WTC11 (cell line): ENCODE data around the gene LDHB. TPM values are rescaled to one million over a fixed set of nuclear protein-coding genes. Genes with fewer than 3 reads are reported as not detected.

Experiments used
- ATAC-seq: fragments of 200-7000 bp; cut with Tn5 transposase; 2 replicates; pipeline ENCODE4 v1.10.0; 2021; ENCODE audit warnings: mild to moderate bottlenecking, moderate library complexity
- CTCF ChIA-PET: fragments of 300-600 bp; sonication (Branson Sonifier 250); formaldehyde crosslinking; loops from one replicate; lab custom pipeline; 2021; ENCODE audit warnings: antibody characterized with exemption; lab: Charles Lee
- POLR2A ChIA-PET: fragments of 350-600 bp; sonication (Branson Sonifier 250); formaldehyde crosslinking; loops from one replicate; lab custom pipeline; 2021; ENCODE audit warnings: antibody characterized with exemption; lab: Charles Lee
- DNase-seq: peaks from one replicate; pipeline ENCODE4 v3.0.0; 2021; ENCODE audit warnings: low spot score
- H3K27ac Mint-ChIP-seq: 2 replicates; pipeline ENCODE4 v1.8.0; 2021; ENCODE audit warnings: mixed read lengths
- H3K27me3 Mint-ChIP-seq: 2 replicates; pipeline ENCODE4 v1.8.0; 2021; ENCODE audit warnings: low read depth, mild to moderate bottlenecking, moderate library complexity, mixed read lengths
- H3K36me3 Mint-ChIP-seq: 2 replicates; pipeline ENCODE4 v1.8.0; 2021; ENCODE audit warnings: mixed read lengths
- H3K4me1 Mint-ChIP-seq: 2 replicates; pipeline ENCODE4 v1.8.0; 2022; ENCODE audit warnings: mixed read lengths
- H3K4me3 Mint-ChIP-seq: 2 replicates; pipeline ENCODE4 v1.8.0; 2021; ENCODE audit warnings: mild to moderate bottlenecking, moderate library complexity, mixed read lengths
- H3K9me3 Mint-ChIP-seq: 2 replicates; pipeline ENCODE4 v1.8.0; 2021; ENCODE audit warnings: mixed read lengths
- AR ChIP-seq: fragments of 250-450 bp; sonication (Bioruptor Pico); IDR thresholded peaks from 2 replicates; pipeline ENCODE4 v1.9.0; 2021; ENCODE audit warnings: mild to moderate bottlenecking
- ATF1 ChIP-seq: sonication (generic); formaldehyde crosslinking; IDR thresholded peaks from 2 replicates; pipeline ENCODE4 v1.8.1; 2023; ENCODE audit warnings: mild to moderate bottlenecking, moderate library complexity, missing genetic modification reagents
- CBFB ChIP-seq: sonication (generic); formaldehyde crosslinking; IDR thresholded peaks from 2 replicates; pipeline ENCODE4 v1.8.1; 2022; ENCODE audit warnings: mild to moderate bottlenecking, low read depth, missing genetic modification reagents
- CREM ChIP-seq: sonication (generic); formaldehyde crosslinking; IDR thresholded peaks from 2 replicates; pipeline ENCODE4 v1.8.1; 2022; ENCODE audit warnings: mild to moderate bottlenecking, missing genetic modification reagents, moderate library complexity
- EMX1 ChIP-seq: fragments of 250-450 bp; sonication (Bioruptor Pico); IDR thresholded peaks from 2 replicates; pipeline ENCODE4 v1.8.0; 2021; ENCODE audit warnings: mild to moderate bottlenecking
- FOXP4 ChIP-seq: sonication (generic); formaldehyde crosslinking; IDR thresholded peaks from 2 replicates; pipeline ENCODE4 v1.8.0; 2022; ENCODE audit warnings: mild to moderate bottlenecking, missing genetic modification reagents
- HMGA2 ChIP-seq: fragments of 250-450 bp; sonication (Bioruptor Pico); IDR thresholded peaks from 2 replicates; pipeline ENCODE4 v1.4.0; 2021; ENCODE audit warnings: mild to moderate bottlenecking, moderate library complexity
- MYBL2 ChIP-seq: sonication (generic); formaldehyde crosslinking; IDR thresholded peaks from 2 replicates; pipeline ENCODE4 v1.8.1; 2023; ENCODE audit warnings: mild to moderate bottlenecking, moderate library complexity, missing genetic modification reagents
- NFE2L1 ChIP-seq: sonication (generic); formaldehyde crosslinking; IDR thresholded peaks from 2 replicates; pipeline ENCODE4 v1.8.1; 2023; ENCODE audit warnings: missing genetic modification reagents
- NR3C1 ChIP-seq: sonication (generic); formaldehyde crosslinking; conservative IDR thresholded peaks from 2 replicates; pipeline ENCODE4 v1.8.1; 2023; ENCODE audit warnings: low read depth, mild to moderate bottlenecking, missing genetic modification reagents
- RORB ChIP-seq: fragments of 250-450 bp; sonication (Bioruptor Pico); IDR thresholded peaks from 2 replicates; pipeline ENCODE4 v1.9.0; 2021; ENCODE audit warnings: mild to moderate bottlenecking
- SMAD3 ChIP-seq: sonication (generic); formaldehyde crosslinking; IDR thresholded peaks from 2 replicates; pipeline ENCODE4 v1.8.0; 2022; ENCODE audit warnings: missing genetic modification reagents, mild to moderate bottlenecking, borderline replicate concordance
- TCF7 ChIP-seq: sonication (generic); formaldehyde crosslinking; IDR thresholded peaks from 2 replicates; pipeline ENCODE4 v1.8.0; 2022; ENCODE audit warnings: mild to moderate bottlenecking, low read depth, missing genetic modification reagents, moderate library complexity
- ZNF263 ChIP-seq: sonication (generic); formaldehyde crosslinking; IDR thresholded peaks from 2 replicates; pipeline ENCODE4 v1.8.1; 2022; ENCODE audit warnings: low read depth, mild to moderate bottlenecking, moderate library complexity, missing genetic modification reagents
- ZNF317 ChIP-seq: sonication (generic); formaldehyde crosslinking; IDR thresholded peaks from 2 replicates; pipeline ENCODE4 v1.8.1; 2023; ENCODE audit warnings: low read depth, mild to moderate bottlenecking, moderate library complexity, missing genetic modification reagents, borderline replicate concordance
- ZNF532 ChIP-seq: fragments of 250-450 bp; sonication (Bioruptor Pico); IDR thresholded peaks from 2 replicates; pipeline ENCODE4 v1.9.0; 2021; ENCODE audit warnings: mild to moderate bottlenecking, borderline replicate concordance
- total RNA-seq: library from RNA; stranded (reverse); gene quantifications from 3 replicates; pipeline ENCODE4 v1.2.3, GENCODE V29; 2021
- TF ChIP-seq, protein P1 (sequence below): sonication (generic); formaldehyde crosslinking; IDR thresholded peaks from 2 replicates; pipeline ENCODE4 v1.8.0; 2022; ENCODE audit warnings: mild to moderate bottlenecking, missing genetic modification reagents
- TF ChIP-seq, protein P2 (sequence below): sonication (generic); formaldehyde crosslinking; IDR thresholded peaks from 2 replicates; pipeline ENCODE4 v1.8.1; 2023; ENCODE audit warnings: mild to moderate bottlenecking, missing genetic modification reagents, moderate library complexity
- TF ChIP-seq, protein P3 (sequence below): fragments of 250-450 bp; sonication (Bioruptor Pico); conservative IDR thresholded peaks from 2 replicates; pipeline ENCODE4 v1.9.0; 2021; ENCODE audit warnings: mild to moderate bottlenecking
- TF ChIP-seq, protein P4 (sequence below): sonication (generic); formaldehyde crosslinking; IDR thresholded peaks from 2 replicates; pipeline ENCODE4 v1.8.1; 2022; ENCODE audit warnings: low read depth, mild to moderate bottlenecking, moderate library complexity, missing genetic modification reagents, borderline replicate concordance

Gene LDHB
- total RNA-seq, 1 experiment from 2014 or later, result 1,504 TPM

DNA sequence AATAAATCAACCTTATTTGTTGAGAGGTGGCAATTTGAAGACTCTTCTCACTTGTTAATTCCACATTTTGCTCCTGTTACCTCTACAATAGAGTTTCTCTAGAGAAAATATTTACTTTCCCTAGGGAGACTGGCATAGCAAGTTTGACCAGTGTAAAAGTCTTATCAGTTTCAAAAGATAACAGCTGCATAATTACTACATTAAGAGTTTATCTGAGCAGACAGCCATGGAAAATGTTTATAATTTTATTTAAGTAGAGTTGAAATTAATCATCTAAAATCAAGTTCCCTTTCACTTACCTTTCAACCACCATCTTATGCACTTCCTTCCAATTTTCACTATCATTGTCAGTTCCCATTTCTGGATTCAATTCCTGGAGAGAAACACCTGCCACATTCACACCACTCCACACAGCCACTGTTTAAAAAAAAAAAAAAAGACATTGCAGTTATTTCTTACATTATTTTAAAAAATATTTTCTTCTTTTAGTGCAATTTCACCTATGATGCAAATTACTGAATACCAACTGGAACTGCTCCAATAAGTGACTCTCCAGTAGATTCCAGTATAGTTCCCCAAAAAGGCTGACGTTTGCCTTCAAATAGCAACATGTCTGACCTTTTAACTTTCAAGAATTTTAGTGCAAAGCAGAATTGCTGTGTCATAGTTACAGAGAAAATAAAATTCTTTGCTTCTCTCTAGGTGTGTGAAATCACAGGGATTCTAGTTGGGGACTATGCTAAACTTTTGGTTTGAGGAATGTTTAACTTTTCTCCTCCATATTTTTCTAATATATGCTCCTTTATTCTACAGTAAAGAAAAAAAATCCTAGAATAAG lies 19.4 kb downstream of the LDHB start:
- TF ChIP-seq NFE2L1, result no peak
- TF ChIP-seq SMAD3, result no peak
- no peak for TF ChIP-seq AR
- no peak for TF ChIP-seq ZNF263 (CRISPR knock-in tag)
- TF ChIP-seq MYBL2 (CRISPR knock-in tag), result no peak
- TF ChIP-seq, protein P1, sequence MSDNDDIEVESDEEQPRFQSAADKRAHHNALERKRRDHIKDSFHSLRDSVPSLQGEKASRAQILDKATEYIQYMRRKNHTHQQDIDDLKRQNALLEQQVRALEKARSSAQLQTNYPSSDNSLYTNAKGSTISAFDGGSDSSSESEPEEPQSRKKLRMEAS (CRISPR knock-in tag), result no peak
- no peak for TF ChIP-seq ATF1 (CRISPR knock-in tag)
- DNase-seq (no peak), ATAC-seq (no peak)
- Mint-ChIP-seq H3K36me3 (peaks cover 80% of the 10 kb centered on the region), H3K27me3 (no peaks in the 10 kb centered on the region), H3K9me3 (no peaks in the 10 kb centered on the region), H3K4me1 (peaks cover 4% of the 10 kb centered on the region; the same call in 1 of the 2 replicates), H3K4me3 (no peak overlapping the region), H3K27ac (no peak overlapping the region)
- POLR2A ChIA-PET, result interaction anchor here (0.7 kb wide), 1 partner anchor 8 kb away, joined by 4 read pairs; no protein-coding TSS in a partner anchor
- CTCF ChIA-PET, result no interaction called here

GRCh38 chr12:21634245-21634644 lies 23.4 kb downstream of the LDHB start:
- ChIA-PET CTCF (no interaction called here), POLR2A (interaction anchor here (0.8 kb wide), 1 partner anchor 23 kb away, joined by 3 read pairs; no protein-coding TSS in a partner anchor)
- no peak overlapping the region for H3K4me3 Mint-ChIP-seq
- H3K27ac Mint-ChIP-seq, result peak overlapping the region; percentile 53; the same call in 1 of the 2 replicates
- H3K9me3 Mint-ChIP-seq, result no peaks in the 10 kb centered on the region
- no peaks in the 10 kb centered on the region for H3K27me3 Mint-ChIP-seq
- no peak for DNase-seq
- H3K4me1 Mint-ChIP-seq, result no peaks in the 10 kb centered on the region
- peaks cover 46% of the 10 kb centered on the region for H3K36me3 Mint-ChIP-seq
- peak; percentile 59 for ATAC-seq
- TF ChIP-seq CBFB (CRISPR knock-in tag), result no peak
- 0 out of 2 replicates have a peak, but pooled peaks have one; percentile 38 for TF ChIP-seq EMX1 (CRISPR knock-in tag)
- TF ChIP-seq HMGA2 (CRISPR knock-in tag), result no peak
- TF ChIP-seq ZNF532, result peak; percentile 60; the same call in 1 of the 2 replicates
- TF ChIP-seq, protein P2, sequence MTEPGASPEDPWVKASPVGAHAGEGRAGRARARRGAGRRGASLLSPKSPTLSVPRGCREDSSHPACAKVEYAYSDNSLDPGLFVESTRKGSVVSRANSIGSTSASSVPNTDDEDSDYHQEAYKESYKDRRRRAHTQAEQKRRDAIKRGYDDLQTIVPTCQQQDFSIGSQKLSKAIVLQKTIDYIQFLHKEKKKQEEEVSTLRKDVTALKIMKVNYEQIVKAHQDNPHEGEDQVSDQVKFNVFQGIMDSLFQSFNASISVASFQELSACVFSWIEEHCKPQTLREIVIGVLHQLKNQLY, result no peak
- TF ChIP-seq ZNF317 (CRISPR knock-in tag), result no peak
- TF ChIP-seq CREM (CRISPR knock-in tag), result no peak
- no peak for TF ChIP-seq NFE2L1
- no peak for TF ChIP-seq TCF7 (CRISPR knock-in tag)
- TF ChIP-seq FOXP4, result no peak
- no peak for TF ChIP-seq NR3C1 (CRISPR knock-in tag)
- TF ChIP-seq RORB (CRISPR knock-in tag), result no peak
- TF ChIP-seq, protein P3, sequence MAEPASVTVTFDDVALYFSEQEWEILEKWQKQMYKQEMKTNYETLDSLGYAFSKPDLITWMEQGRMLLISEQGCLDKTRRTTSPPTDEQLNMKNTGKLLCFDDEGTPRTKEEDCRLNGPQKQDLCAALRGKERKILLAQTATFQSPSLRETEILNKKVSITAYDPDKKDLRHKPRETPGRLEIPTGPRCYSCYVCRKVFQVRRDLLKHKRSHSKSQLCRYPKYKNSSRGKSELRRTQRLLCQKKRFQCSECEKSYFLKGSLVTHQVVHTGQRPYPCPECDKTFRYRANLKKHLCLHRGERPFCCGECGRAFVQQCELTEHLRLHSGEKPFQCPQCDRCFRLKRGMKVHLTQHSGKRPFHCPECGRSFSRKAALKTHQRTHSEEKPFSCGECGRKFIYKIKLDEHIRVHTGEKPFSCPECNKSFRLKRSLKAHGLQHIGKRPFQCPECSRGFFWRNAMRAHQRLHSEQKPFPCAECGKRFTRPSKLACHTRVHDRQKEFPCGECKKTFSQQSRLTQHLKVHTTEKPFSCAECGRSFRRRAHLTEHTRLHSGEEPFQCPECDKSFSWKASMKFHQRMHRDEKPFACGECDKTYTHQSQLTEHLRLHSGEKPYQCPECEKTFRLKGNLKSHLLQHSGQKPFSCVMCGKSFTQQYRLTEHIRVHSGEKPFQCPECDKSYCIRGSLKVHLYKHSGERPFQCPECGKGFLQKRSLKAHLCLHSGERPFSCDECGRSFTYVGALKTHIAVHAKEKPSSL (CRISPR knock-in tag), result no peak
- TF ChIP-seq, protein P4, sequence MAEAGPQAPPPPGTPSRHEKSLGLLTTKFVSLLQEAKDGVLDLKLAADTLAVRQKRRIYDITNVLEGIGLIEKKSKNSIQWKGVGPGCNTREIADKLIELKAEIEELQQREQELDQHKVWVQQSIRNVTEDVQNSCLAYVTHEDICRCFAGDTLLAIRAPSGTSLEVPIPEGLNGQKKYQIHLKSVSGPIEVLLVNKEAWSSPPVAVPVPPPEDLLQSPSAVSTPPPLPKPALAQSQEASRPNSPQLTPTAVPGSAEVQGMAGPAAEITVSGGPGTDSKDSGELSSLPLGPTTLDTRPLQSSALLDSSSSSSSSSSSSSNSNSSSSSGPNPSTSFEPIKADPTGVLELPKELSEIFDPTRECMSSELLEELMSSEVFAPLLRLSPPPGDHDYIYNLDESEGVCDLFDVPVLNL, result no peak
